ENCODE results near the gene AGBL1. TPM values are rescaled to one million over a fixed set of nuclear protein-coding genes. Genes with fewer than 3 reads are reported as not detected.

The AGBL1 gene
- total and polyA plus RNA-seq, 4 donors = not detected

- 63% methylated on average over 5 of the region's 5 CpGs for WGBS
- Histone ChIP-seq H3K27me3 (ENCODE audit: control insufficient read depth in 4 of 4, insufficient read depth in 4 of 4, low read length in 3 of 4) (peaks cover 0 to 8% (median 2%) of the 10 kb centered on the region in 4 donors), H3K9ac (ENCODE audit: low read depth in 1 of 2, low read length in 2 of 2) (no peak overlapping the region), H3K4me1 (ENCODE audit: control insufficient read depth in 4 of 4, insufficient read depth in 4 of 4, low read length in 3 of 4) (no peaks in the 10 kb centered on the region), H3K36me3 (ENCODE audit: control insufficient read depth in 4 of 4, insufficient read depth in 3 of 4, low read depth in 1 of 4, low read length in 3 of 4) (no peaks in the 10 kb centered on the region), H3K27ac (ENCODE audit: low read depth in 1 of 2, low read length in 2 of 2) (no peak overlapping the region), H3K9me3 (ENCODE audit: control insufficient read depth in 4 of 4, low read length in 3 of 4) (no peaks in the 10 kb centered on the region), H3K4me3 (ENCODE audit: low read depth in 1 of 3, low read length in 3 of 3) (no peak overlapping the region)
- no peak for TF ChIP-seq TAF1 (conservative IDR thresholded peaks at IDR 0.05)
- no peak for TF ChIP-seq REST (IDR thresholded peaks at IDR 0.05)
- TF ChIP-seq SP1 (IDR thresholded peaks at IDR 0.05) = no peak
- TF ChIP-seq EGR1 (IDR thresholded peaks at IDR 0.05; ENCODE audit: low read depth in 2 of 2) = no peak
- TF ChIP-seq YY1 (IDR thresholded peaks at IDR 0.05) = no peak
- no peak for TF ChIP-seq FOXA1 (IDR thresholded peaks at IDR 0.05)
- no peak for TF ChIP-seq RAD21 (IDR thresholded peaks at IDR 0.05)
- TF ChIP-seq ATF3 (IDR thresholded peaks at IDR 0.05) = no peak
- TF ChIP-seq CTCF (IDR thresholded peaks at IDR 0.05; ENCODE audit: low read depth, low read length, missing input control) = no peak
- TF ChIP-seq HNF4A (conservative IDR thresholded peaks at IDR 0.05) = no peak
- no peak for DNase-seq (ENCODE audit: low spot score)
Observed at GRCh38 chr15:86237111-86237500, 157.4 kb downstream of the AGBL1 start.

GRCh38 chr15:86247249-86247955, 167.7 kb downstream of the AGBL1 start:
- no peak for TF ChIP-seq SP1 (IDR thresholded peaks at IDR 0.05)
- no peak for TF ChIP-seq JUND (IDR thresholded peaks at IDR 0.05)
- TF ChIP-seq FOXA1 (IDR thresholded peaks at IDR 0.05) = no peak
- no peak for TF ChIP-seq GABPA (IDR thresholded peaks at IDR 0.05 in 1 of 2, conservative IDR thresholded peaks at IDR 0.05 in 1 of 2)
- no peak for TF ChIP-seq NR2F2 (IDR thresholded peaks at IDR 0.05)
- TF ChIP-seq ATF3 (IDR thresholded peaks at IDR 0.05) = no peak
- no peak for TF ChIP-seq FOXA2 (IDR thresholded peaks at IDR 0.05)
- no peak for TF ChIP-seq EGR1 (IDR thresholded peaks at IDR 0.05; ENCODE audit: low read depth in 2 of 2)
- no peak for TF ChIP-seq RAD21 (IDR thresholded peaks at IDR 0.05)
- TF ChIP-seq REST (IDR thresholded peaks at IDR 0.05) = no peak
- no peak for TF ChIP-seq TAF1 (conservative IDR thresholded peaks at IDR 0.05)
- no peak for TF ChIP-seq YY1 (IDR thresholded peaks at IDR 0.05)
- no peak for TF ChIP-seq MAX (IDR thresholded peaks at IDR 0.05)
- no peak for TF ChIP-seq HNF4G (IDR thresholded peaks at IDR 0.05)
- 91% methylated on average over 15 of the region's 15 CpGs for WGBS
- Histone ChIP-seq H3K9me3 (ENCODE audit: control insufficient read depth in 4 of 4, low read length in 3 of 4) (no peaks in the 10 kb centered on the region), H3K9ac (ENCODE audit: low read depth in 1 of 2, low read length in 2 of 2) (no peak overlapping the region), H3K4me1 (ENCODE audit: control insufficient read depth in 4 of 4, insufficient read depth in 4 of 4, low read length in 3 of 4) (no peaks in the 10 kb centered on the region), H3K27me3 (ENCODE audit: control insufficient read depth in 4 of 4, insufficient read depth in 4 of 4, low read length in 3 of 4) (no peaks in the 10 kb centered on the region), H3K27ac (ENCODE audit: low read depth in 1 of 2, low read length in 2 of 2) (no peak overlapping the region), H3K4me3 (ENCODE audit: low read depth in 1 of 3, low read length in 3 of 3) (no peak overlapping the region), H3K36me3 (ENCODE audit: control insufficient read depth in 4 of 4, insufficient read depth in 3 of 4, low read depth in 1 of 4, low read length in 3 of 4) (no peaks in the 10 kb centered on the region)
- no peak for DNase-seq (ENCODE audit: low spot score)
